Measurements from ENCODE around the gene TMEM158.

DNA sequence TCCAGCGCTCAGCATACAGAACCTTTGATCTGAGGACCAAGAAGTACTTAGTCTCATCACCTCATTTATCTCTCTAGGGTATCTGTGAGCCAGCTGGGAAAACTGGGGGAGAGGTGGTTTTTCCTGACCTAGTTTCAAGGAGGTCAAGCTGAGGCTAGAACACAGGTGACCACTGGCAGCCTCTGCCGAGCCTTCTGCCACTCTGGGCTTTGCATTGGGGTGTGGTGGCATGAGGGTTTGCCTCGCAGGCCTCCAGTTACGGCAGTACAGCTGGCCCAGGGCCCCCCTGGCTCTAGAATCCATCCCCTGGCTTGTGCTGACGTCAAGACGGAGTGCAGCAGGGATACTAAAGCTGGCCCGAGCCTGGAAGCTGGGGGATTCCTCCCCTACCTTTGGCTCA is 45.2 kb downstream of the TMEM158 start:
- no peak for TF ChIP-seq TCF7L2 (IDR thresholded peaks at IDR 0.05; ENCODE audit: low read depth, low read length)
- TF ChIP-seq, protein P1, sequence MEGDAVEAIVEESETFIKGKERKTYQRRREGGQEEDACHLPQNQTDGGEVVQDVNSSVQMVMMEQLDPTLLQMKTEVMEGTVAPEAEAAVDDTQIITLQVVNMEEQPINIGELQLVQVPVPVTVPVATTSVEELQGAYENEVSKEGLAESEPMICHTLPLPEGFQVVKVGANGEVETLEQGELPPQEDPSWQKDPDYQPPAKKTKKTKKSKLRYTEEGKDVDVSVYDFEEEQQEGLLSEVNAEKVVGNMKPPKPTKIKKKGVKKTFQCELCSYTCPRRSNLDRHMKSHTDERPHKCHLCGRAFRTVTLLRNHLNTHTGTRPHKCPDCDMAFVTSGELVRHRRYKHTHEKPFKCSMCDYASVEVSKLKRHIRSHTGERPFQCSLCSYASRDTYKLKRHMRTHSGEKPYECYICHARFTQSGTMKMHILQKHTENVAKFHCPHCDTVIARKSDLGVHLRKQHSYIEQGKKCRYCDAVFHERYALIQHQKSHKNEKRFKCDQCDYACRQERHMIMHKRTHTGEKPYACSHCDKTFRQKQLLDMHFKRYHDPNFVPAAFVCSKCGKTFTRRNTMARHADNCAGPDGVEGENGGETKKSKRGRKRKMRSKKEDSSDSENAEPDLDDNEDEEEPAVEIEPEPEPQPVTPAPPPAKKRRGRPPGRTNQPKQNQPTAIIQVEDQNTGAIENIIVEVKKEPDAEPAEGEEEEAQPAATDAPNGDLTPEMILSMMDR (IDR thresholded peaks at IDR 0.05), result no peak
- no peak for TF ChIP-seq POLR2AphosphoS5 (IDR thresholded peaks at IDR 0.05; ENCODE audit: low read depth, low read length)
- no peak for TF ChIP-seq SIN3A (IDR thresholded peaks at IDR 0.05; ENCODE audit: borderline replicate concordance, insufficient read depth, low read depth, low read length)
- TF ChIP-seq, protein P2, sequence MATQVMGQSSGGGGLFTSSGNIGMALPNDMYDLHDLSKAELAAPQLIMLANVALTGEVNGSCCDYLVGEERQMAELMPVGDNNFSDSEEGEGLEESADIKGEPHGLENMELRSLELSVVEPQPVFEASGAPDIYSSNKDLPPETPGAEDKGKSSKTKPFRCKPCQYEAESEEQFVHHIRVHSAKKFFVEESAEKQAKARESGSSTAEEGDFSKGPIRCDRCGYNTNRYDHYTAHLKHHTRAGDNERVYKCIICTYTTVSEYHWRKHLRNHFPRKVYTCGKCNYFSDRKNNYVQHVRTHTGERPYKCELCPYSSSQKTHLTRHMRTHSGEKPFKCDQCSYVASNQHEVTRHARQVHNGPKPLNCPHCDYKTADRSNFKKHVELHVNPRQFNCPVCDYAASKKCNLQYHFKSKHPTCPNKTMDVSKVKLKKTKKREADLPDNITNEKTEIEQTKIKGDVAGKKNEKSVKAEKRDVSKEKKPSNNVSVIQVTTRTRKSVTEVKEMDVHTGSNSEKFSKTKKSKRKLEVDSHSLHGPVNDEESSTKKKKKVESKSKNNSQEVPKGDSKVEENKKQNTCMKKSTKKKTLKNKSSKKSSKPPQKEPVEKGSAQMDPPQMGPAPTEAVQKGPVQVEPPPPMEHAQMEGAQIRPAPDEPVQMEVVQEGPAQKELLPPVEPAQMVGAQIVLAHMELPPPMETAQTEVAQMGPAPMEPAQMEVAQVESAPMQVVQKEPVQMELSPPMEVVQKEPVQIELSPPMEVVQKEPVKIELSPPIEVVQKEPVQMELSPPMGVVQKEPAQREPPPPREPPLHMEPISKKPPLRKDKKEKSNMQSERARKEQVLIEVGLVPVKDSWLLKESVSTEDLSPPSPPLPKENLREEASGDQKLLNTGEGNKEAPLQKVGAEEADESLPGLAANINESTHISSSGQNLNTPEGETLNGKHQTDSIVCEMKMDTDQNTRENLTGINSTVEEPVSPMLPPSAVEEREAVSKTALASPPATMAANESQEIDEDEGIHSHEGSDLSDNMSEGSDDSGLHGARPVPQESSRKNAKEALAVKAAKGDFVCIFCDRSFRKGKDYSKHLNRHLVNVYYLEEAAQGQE (IDR thresholded peaks at IDR 0.05; ENCODE audit: insufficient read depth in 1 of 2, low read depth in 2 of 2, low read length in 1 of 2), result no peak

All from Panc1 (cell line).